ENCODE data around the gene HOXC11. TPM values are rescaled to one million over a fixed set of nuclear protein-coding genes. Genes with fewer than 3 reads are reported as not detected.
A peak's percentile ranks its signal among the peaks of the same experiment; 100 is the strongest.

Gene HOXC11
- total and polyA plus RNA-seq, 2 experiments from 2014 or later: not detected

DNA sequence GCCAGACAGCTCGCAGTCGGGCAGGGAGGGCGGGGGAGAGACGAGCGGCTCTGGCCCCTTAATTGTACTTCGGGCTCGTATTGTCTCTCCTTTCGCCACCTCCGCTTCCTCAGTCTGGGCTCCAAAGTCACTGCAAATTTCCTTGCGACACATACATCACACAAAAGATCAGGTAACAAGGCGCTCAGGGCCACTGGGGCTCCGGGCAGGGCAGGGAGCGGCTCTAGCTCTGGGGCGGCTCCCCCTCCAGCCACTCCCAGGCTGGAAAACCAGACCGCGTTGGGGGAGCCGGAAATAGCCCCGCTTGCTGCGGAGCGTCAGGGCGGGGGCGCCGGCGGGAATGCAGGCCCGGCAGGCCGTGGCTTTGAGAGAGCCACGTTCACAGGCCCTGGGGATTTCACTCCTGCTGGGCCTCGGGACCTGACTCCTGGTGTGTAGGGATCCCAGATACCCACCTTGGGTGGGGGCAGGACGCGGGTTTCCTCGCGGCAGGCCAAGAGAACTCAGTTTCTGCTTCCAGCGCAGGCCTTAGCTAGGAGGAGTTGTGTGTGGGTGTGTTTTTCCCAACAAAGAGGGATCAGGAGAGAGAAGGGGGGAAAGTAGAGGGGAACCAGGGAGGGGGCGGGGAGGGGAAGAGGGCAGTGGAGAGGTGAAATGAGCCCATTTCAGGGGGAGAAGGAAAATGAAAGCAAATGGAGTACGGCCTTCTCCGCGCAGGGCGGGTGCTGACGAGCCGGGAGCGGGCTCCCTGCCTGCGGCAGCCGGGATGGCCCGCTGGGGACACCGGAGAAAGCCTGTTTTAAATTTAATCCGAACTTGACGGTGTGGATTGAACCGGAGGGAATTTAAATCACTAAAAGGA lies 22.7 kb downstream of the HOXC11 start (continued):
- TF ChIP-seq, protein P1, sequence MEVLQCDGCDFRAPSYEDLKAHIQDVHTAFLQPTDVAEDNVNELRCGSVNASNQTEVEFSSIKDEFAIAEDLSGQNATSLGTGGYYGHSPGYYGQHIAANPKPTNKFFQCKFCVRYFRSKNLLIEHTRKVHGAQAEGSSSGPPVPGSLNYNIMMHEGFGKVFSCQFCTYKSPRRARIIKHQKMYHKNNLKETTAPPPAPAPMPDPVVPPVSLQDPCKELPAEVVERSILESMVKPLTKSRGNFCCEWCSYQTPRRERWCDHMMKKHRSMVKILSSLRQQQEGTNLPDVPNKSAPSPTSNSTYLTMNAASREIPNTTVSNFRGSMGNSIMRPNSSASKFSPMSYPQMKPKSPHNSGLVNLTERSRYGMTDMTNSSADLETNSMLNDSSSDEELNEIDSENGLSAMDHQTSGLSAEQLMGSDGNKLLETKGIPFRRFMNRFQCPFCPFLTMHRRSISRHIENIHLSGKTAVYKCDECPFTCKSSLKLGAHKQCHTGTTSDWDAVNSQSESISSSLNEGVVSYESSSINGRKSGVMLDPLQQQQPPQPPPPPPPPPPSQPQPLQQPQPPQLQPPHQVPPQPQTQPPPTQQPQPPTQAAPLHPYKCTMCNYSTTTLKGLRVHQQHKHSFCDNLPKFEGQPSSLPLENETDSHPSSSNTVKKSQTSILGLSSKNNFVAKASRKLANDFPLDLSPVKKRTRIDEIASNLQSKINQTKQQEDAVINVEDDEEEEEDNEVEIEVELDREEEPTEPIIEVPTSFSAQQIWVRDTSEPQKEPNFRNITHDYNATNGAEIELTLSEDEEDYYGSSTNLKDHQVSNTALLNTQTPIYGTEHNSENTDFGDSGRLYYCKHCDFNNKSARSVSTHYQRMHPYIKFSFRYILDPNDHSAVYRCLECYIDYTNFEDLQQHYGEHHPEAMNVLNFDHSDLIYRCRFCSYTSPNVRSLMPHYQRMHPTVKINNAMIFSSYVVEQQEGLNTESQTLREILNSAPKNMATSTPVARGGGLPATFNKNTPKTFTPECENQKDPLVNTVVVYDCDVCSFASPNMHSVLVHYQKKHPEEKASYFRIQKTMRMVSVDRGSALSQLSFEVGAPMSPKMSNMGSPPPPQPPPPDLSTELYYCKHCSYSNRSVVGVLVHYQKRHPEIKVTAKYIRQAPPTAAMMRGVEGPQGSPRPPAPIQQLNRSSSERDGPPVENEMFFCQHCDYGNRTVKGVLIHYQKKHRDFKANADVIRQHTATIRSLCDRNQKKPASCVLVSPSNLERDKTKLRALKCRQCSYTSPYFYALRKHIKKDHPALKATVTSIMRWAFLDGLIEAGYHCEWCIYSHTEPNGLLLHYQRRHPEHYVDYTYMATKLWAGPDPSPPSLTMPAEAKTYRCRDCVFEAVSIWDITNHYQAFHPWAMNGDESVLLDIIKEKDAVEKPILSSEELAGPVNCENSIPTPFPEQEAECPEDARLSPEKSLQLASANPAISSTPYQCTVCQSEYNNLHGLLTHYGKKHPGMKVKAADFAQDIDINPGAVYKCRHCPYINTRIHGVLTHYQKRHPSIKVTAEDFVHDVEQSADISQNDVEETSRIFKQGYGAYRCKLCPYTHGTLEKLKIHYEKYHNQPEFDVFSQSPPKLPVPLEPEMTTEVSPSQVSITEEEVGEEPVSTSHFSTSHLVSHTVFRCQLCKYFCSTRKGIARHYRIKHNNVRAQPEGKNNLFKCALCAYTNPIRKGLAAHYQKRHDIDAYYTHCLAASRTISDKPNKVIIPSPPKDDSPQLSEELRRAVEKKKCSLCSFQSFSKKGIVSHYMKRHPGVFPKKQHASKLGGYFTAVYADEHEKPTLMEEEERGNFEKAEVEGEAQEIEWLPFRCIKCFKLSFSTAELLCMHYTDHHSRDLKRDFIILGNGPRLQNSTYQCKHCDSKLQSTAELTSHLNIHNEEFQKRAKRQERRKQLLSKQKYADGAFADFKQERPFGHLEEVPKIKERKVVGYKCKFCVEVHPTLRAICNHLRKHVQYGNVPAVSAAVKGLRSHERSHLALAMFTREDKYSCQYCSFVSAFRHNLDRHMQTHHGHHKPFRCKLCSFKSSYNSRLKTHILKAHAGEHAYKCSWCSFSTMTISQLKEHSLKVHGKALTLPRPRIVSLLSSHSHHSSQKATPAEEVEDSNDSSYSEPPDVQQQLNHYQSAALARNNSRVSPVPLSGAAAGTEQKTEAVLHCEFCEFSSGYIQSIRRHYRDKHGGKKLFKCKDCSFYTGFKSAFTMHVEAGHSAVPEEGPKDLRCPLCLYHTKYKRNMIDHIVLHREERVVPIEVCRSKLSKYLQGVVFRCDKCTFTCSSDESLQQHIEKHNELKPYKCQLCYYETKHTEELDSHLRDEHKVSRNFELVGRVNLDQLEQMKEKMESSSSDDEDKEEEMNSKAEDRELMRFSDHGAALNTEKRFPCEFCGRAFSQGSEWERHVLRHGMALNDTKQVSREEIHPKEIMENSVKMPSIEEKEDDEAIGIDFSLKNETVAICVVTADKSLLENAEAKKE (CRISPR knock-in tag; IDR thresholded peaks at IDR 0.05): no peak
- peak; percentile 49 for TF ChIP-seq EZH2phosphoT487 (IDR thresholded peaks at IDR 0.05; ENCODE audit: unreplicated experiment)

DNA sequence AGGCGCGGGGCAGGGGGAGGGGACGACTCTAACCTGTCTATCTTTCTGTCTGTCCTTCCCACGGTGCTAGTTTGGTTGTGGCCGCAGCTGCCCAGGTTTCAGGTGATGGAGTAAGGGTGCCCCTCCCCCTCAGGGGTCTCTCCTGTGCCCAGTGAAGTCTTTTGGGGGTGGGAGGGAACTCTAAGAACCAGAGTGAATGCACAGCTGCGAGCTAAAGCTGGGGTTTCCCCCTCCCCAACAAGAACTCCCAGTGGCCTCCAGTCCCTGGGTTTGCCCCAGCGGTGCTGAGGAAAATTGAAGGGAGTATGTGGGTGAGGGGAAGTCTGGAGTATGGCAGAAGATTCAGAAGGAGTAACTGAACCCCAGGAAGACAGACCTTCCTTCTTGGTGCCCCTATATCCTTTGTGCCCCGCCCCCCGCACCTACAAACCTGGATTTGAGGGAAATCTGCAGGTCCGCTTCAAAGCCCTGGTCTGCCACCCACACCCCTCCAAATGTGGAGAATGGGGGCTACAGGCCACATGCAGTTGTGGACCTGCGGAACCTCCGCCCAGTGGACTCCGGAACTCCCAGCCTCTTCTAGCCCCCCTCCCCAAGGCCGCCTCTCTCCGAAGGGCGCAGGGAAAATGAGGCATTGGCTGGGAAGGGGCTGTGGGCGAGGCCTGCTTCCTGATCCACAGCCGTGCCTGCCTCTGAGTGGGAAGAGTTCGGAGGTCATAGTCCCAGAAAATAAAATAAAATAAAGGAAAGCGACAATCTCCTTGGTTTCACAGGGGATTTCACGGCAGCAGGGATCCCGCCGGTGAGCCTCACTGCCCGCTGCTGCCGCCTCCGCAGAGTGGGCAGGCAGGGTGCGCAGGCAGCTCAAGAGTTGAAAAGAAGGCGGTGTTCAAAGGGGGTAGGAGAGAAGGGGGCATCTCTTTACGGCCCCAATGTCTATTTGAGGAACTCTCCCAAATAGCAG lies 23.6 kb downstream of the HOXC11 start:
- H3K9me2 ChIP-seq (ENCODE audit: insufficient read depth): no peaks in the 10 kb centered on the region
- Mint-ChIP-seq H3K4me1 (peaks cover 42% of the 10 kb centered on the region), H3K9me3 (peaks cover 3% of the 10 kb centered on the region), H3K36me3 (ENCODE audit: low read depth) (no peaks in the 10 kb centered on the region), H3K4me3 (peak overlapping the region; percentile 55), H3K27ac (no peak overlapping the region), H3K27me3 (ENCODE audit: insufficient read depth, low read depth, poor library complexity) (peaks cover 100% of the 10 kb centered on the region)
- DNase-seq (ENCODE audit: low spot score): peak; percentile 62
- no peaks in the 10 kb centered on the region for H3K79me2 ChIP-seq (replicated peaks; ENCODE audit: insufficient read depth)
- peaks cover 33% of the 10 kb centered on the region for H3F3A ChIP-seq (replicated peaks; ENCODE audit: low read depth)
- H3K27me3 ChIP-seq (ENCODE audit: insufficient read depth): peaks cover 100% of the 10 kb centered on the region
- peak overlapping the region; percentile 81 for H3K4me2 ChIP-seq
- peaks cover 13% of the 10 kb centered on the region for H4K20me1 ChIP-seq (replicated peaks; ENCODE audit: insufficient read depth)
- H3K4me1 ChIP-seq (ENCODE audit: insufficient read depth): peaks cover 30% of the 10 kb centered on the region
- no peak overlapping the region for H2AFZ ChIP-seq
- ATAC-seq: peak; percentile 2; the same call in 2 of the 3 replicates
- H3K4me3 ChIP-seq: peak overlapping the region; percentile 51
- H3K27ac ChIP-seq (ENCODE audit: low read depth): no peak overlapping the region
- H3K36me3 ChIP-seq (ENCODE audit: insufficient read depth): no peaks in the 10 kb centered on the region
- TF ChIP-seq, protein P2, sequence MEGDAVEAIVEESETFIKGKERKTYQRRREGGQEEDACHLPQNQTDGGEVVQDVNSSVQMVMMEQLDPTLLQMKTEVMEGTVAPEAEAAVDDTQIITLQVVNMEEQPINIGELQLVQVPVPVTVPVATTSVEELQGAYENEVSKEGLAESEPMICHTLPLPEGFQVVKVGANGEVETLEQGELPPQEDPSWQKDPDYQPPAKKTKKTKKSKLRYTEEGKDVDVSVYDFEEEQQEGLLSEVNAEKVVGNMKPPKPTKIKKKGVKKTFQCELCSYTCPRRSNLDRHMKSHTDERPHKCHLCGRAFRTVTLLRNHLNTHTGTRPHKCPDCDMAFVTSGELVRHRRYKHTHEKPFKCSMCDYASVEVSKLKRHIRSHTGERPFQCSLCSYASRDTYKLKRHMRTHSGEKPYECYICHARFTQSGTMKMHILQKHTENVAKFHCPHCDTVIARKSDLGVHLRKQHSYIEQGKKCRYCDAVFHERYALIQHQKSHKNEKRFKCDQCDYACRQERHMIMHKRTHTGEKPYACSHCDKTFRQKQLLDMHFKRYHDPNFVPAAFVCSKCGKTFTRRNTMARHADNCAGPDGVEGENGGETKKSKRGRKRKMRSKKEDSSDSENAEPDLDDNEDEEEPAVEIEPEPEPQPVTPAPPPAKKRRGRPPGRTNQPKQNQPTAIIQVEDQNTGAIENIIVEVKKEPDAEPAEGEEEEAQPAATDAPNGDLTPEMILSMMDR (conservative IDR thresholded peaks at IDR 0.05; ENCODE audit: low read depth in 2 of 2): no peak
- TF ChIP-seq EZH2 (IDR thresholded peaks at IDR 0.05; ENCODE audit: low read depth, unreplicated experiment): peak; percentile 88
- TF ChIP-seq, protein P3, sequence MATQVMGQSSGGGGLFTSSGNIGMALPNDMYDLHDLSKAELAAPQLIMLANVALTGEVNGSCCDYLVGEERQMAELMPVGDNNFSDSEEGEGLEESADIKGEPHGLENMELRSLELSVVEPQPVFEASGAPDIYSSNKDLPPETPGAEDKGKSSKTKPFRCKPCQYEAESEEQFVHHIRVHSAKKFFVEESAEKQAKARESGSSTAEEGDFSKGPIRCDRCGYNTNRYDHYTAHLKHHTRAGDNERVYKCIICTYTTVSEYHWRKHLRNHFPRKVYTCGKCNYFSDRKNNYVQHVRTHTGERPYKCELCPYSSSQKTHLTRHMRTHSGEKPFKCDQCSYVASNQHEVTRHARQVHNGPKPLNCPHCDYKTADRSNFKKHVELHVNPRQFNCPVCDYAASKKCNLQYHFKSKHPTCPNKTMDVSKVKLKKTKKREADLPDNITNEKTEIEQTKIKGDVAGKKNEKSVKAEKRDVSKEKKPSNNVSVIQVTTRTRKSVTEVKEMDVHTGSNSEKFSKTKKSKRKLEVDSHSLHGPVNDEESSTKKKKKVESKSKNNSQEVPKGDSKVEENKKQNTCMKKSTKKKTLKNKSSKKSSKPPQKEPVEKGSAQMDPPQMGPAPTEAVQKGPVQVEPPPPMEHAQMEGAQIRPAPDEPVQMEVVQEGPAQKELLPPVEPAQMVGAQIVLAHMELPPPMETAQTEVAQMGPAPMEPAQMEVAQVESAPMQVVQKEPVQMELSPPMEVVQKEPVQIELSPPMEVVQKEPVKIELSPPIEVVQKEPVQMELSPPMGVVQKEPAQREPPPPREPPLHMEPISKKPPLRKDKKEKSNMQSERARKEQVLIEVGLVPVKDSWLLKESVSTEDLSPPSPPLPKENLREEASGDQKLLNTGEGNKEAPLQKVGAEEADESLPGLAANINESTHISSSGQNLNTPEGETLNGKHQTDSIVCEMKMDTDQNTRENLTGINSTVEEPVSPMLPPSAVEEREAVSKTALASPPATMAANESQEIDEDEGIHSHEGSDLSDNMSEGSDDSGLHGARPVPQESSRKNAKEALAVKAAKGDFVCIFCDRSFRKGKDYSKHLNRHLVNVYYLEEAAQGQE (IDR thresholded peaks at IDR 0.05; ENCODE audit: unreplicated experiment): no peak
- no peak for TF ChIP-seq JUNB (IDR thresholded peaks at IDR 0.05; ENCODE audit: unreplicated experiment)
- TF ChIP-seq NANOG (IDR thresholded peaks at IDR 0.05; ENCODE audit: borderline replicate concordance): no peak
- TF ChIP-seq POLR2AphosphoS5 (IDR thresholded peaks at IDR 0.05; ENCODE audit: low read depth): no peak
- no peak for TF ChIP-seq CREB1 (CRISPR knock-in tag; IDR thresholded peaks at IDR 0.05; ENCODE audit: low read depth)
- no peak for TF ChIP-seq STAT1 (IDR thresholded peaks at IDR 0.05; ENCODE audit: unreplicated experiment)

Data from GM23338 (cell line).